Suprapubic skin (tissue), 4 donors: ENCODE measurements around the gene FBN1. TPM values are rescaled to one million over a fixed set of nuclear protein-coding genes. Genes with fewer than 3 reads are reported as not detected.

Source experiments
- DNase-seq, 2 donors: peaks; one replicate each; pipeline ENCODE4 v3.0.0-alpha.2; 2019; ENCODE audit warnings: low spot score in 2 of 2
- H3K27ac ChIP-seq: fragments of 200-600 bp; sonication (generic); one replicate; pipeline ENCODE4 v1.5.1; 2019
- H3K27me3 ChIP-seq: fragments of 200-600 bp; sonication (generic); one replicate; pipeline ENCODE4 v1.5.1; 2019
- H3K36me3 ChIP-seq: fragments of 200-600 bp; sonication (generic); one replicate; pipeline ENCODE4 v1.5.1; 2019
- H3K4me1 ChIP-seq: fragments of 200-600 bp; sonication (generic); one replicate; pipeline ENCODE4 v1.5.1; 2019
- H3K4me3 ChIP-seq: fragments of 200-600 bp; sonication (generic); one replicate; pipeline ENCODE4 v1.5.1; 2019; ENCODE audit warnings: mild to moderate bottlenecking
- H3K9me3 ChIP-seq: fragments of 200-600 bp; sonication (generic); one replicate; pipeline ENCODE4 v1.5.1; 2019
- CTCF ChIP-seq, 2 donors: fragments of 200-600 bp in 1 of 2; fragments of 450-650 bp in 1 of 2; sonication (generic) in 1 of 2; IDR thresholded peaks; one replicate each; pipeline ENCODE4 v1.5.1; 2016 to 2019; ENCODE audit warnings: antibody characterized with exemption in 2 of 2, mild to moderate bottlenecking in 1 of 2, moderate library complexity in 1 of 2
- EP300 ChIP-seq: sonication (generic); formaldehyde crosslinking; IDR thresholded peaks from one replicate; pipeline ENCODE4 v1.6.1; 2017; ENCODE audit warnings: antibody characterized with exemption
- POLR2A ChIP-seq, 2 donors: fragments of 450-650 bp; IDR thresholded peaks; one replicate each; pipeline ENCODE4 v1.6.1; 2017; ENCODE audit warnings: antibody characterized with exemption in 2 of 2, mild to moderate bottlenecking in 2 of 2, moderate library complexity in 2 of 2
- POLR2AphosphoS5 ChIP-seq, 3 donors: sonication (generic); formaldehyde crosslinking; IDR thresholded peaks; one replicate each; pipeline ENCODE4 v1.6.1; 2017; ENCODE audit warnings: antibody characterized with exemption in 3 of 3
- WGBS: methylation state at CpG from one replicate; pipeline ENCODE4 v1.1.5; 2018; 5-methylcytosine and 5-hydroxymethylcytosine counted together
- total RNA-seq, 4 donors: library from RNA; depleted of rRNA; stranded (reverse); fragments of >200 nt; gene quantifications; one replicate each; pipeline ENCODE4 v1.1.0, GENCODE V29; 2016

The FBN1 gene
- total RNA-seq, 4 donors from 2014 or later = 12.6 to 24.6 (median 21.0) TPM

GRCh38 chr15:48577469-48577868 is 68.0 kb downstream of the FBN1 start:
- no peaks in the 10 kb centered on the region for H3K9me3 ChIP-seq
- H3K27ac ChIP-seq = no peak overlapping the region
- WGBS = 63% methylated on average over 7 of the region's 7 CpGs
- peaks cover 20% of the 10 kb centered on the region for H3K4me1 ChIP-seq
- no peak overlapping the region for H3K4me3 ChIP-seq
- no peaks in the 10 kb centered on the region for H3K36me3 ChIP-seq
- TF ChIP-seq POLR2A (IDR thresholded peaks at IDR 0.05) (no peak), EP300 (no peak), POLR2AphosphoS5 (IDR thresholded peaks at IDR 0.05) (no peak), CTCF (IDR thresholded peaks at IDR 0.05) (no peak)
- no peaks in the 10 kb centered on the region for H3K27me3 ChIP-seq
- DNase-seq = no peak

GRCh38 chr15:48574187-48574586 is 71.3 kb downstream of the FBN1 start:
- no peaks in the 10 kb centered on the region for H3K36me3 ChIP-seq
- TF ChIP-seq POLR2AphosphoS5 (IDR thresholded peaks at IDR 0.05) (no peak), CTCF (IDR thresholded peaks at IDR 0.05) (no peak), POLR2A (IDR thresholded peaks at IDR 0.05) (no peak), EP300 (no peak)
- no peaks in the 10 kb centered on the region for H3K9me3 ChIP-seq
- peaks cover 11% of the 10 kb centered on the region for H3K4me1 ChIP-seq
- no peak for DNase-seq
- H3K27ac ChIP-seq = no peak overlapping the region
- no peaks in the 10 kb centered on the region for H3K27me3 ChIP-seq
- no peak overlapping the region for H3K4me3 ChIP-seq

- Histone ChIP-seq H3K9me3 (no peaks in the 10 kb centered on the region), H3K27me3 (no peaks in the 10 kb centered on the region), H3K36me3 (no peaks in the 10 kb centered on the region), H3K27ac (no peak overlapping the region), H3K4me1 (peaks cover 11% of the 10 kb centered on the region), H3K4me3 (no peak overlapping the region)
- TF ChIP-seq POLR2A (IDR thresholded peaks at IDR 0.05) (no peak), EP300 (no peak), CTCF (IDR thresholded peaks at IDR 0.05) (no peak), POLR2AphosphoS5 (IDR thresholded peaks at IDR 0.05) (no peak)
- DNase-seq = no peak
- 82% methylated on average over 4 of the region's 4 CpGs for WGBS
Observed at GRCh38 chr15:48573780-48574179, 71.7 kb downstream of the FBN1 start.

GRCh38 chr15:48572823-48573222 is 72.7 kb downstream of the FBN1 start:
- Histone ChIP-seq H3K4me1 (peaks cover 11% of the 10 kb centered on the region), H3K27ac (no peak overlapping the region), H3K9me3 (no peaks in the 10 kb centered on the region), H3K36me3 (no peaks in the 10 kb centered on the region), H3K4me3 (no peak overlapping the region), H3K27me3 (no peaks in the 10 kb centered on the region)
- no peak for DNase-seq
- TF ChIP-seq EP300 (no peak), CTCF (IDR thresholded peaks at IDR 0.05) (no peak), POLR2AphosphoS5 (IDR thresholded peaks at IDR 0.05) (no peak), POLR2A (IDR thresholded peaks at IDR 0.05) (no peak)
- WGBS = 87% methylated on average over 5 of the region's 5 CpGs

GRCh38 chr15:48571510-48571909 is 74.0 kb downstream of the FBN1 start:
- H3K27me3 ChIP-seq = no peaks in the 10 kb centered on the region
- TF ChIP-seq EP300 (no peak), POLR2A (IDR thresholded peaks at IDR 0.05) (no peak), CTCF (IDR thresholded peaks at IDR 0.05) (no peak), POLR2AphosphoS5 (IDR thresholded peaks at IDR 0.05) (no peak)
- no peak overlapping the region for H3K27ac ChIP-seq
- peaks cover 6% of the 10 kb centered on the region for H3K4me1 ChIP-seq
- no peak for DNase-seq
- H3K36me3 ChIP-seq = no peaks in the 10 kb centered on the region
- no peak overlapping the region for H3K4me3 ChIP-seq
- 89% methylated on average over 2 of the region's 2 CpGs for WGBS
- no peaks in the 10 kb centered on the region for H3K9me3 ChIP-seq
